Panc1 (cell line): Measurements from ENCODE around the gene CDC42BPA. TPM values are rescaled to one million over a fixed set of nuclear protein-coding genes. Genes with fewer than 3 reads are reported as not detected.

ENCODE experiments used
- ATAC-seq: fragments of 200-7000 bp; cut with Tn5 transposase; 2 replicates; pipeline ENCODE4 v1.9.1; 2020; ENCODE audit warnings: mild to moderate bottlenecking, moderate library complexity
- BruUV-seq: library from RNA; stranded (reverse); fragments of 400-500 nt; replicated peaks from 2 replicates; lab custom pipeline; 2021; lab: Mats Ljungman, UMichigan
- CTCF ChIA-PET: fragments of 300-600 bp; sonication (Branson Sonifier 250); formaldehyde crosslinking; loops from one replicate; lab custom pipeline; 2022; ENCODE audit warnings: antibody characterized with exemption; lab: Charles Lee
- POLR2A ChIA-PET: fragments of 300-600 bp; sonication (Branson Sonifier 250); formaldehyde crosslinking; loops from one replicate; lab custom pipeline; 2022; ENCODE audit warnings: antibody characterized with exemption; lab: Charles Lee
- DNase-seq: peaks from one replicate; pipeline ENCODE4 v3.0.0-alpha.2; 2010; ENCODE audit warnings: low read depth, low spot score
- H3K27ac ChIP-seq: 2 replicates; pipeline ENCODE4 v1.5.1; 2011; ENCODE audit warnings: mild to moderate bottlenecking, low read length, inconsistent platforms
- H3K27me3 ChIP-seq: fragments of 200-500 bp; sonication (Bioruptor generic); 2 replicates; pipeline ENCODE4 v1.6.0; 2014; ENCODE audit warnings: low read length, inconsistent platforms; ENCODE audit not compliant: control insufficient read depth, insufficient read depth
- H3K36me3 ChIP-seq: fragments of 200-500 bp; sonication (Bioruptor generic); 2 replicates; pipeline ENCODE4 v1.5.1; 2014; ENCODE audit warnings: inconsistent platforms, mild to moderate bottlenecking, low read length, moderate library complexity; ENCODE audit not compliant: control insufficient read depth, insufficient read depth
- H3K4me1 ChIP-seq: 2 replicates; pipeline ENCODE4 v1.5.1; 2011; ENCODE audit warnings: inconsistent platforms, mild to moderate bottlenecking, low read length, moderate library complexity; ENCODE audit not compliant: control insufficient read depth, insufficient read depth
- H3K4me3 ChIP-seq, 2 experiments: 2 replicates each; pipeline ENCODE4 v1.5.1; 2011 to 2012; ENCODE audit warnings: low read depth in 2 of 2, low read length in 2 of 2, mild to moderate bottlenecking in 2 of 2, inconsistent platforms in 1 of 2, moderate library complexity in 1 of 2
- H3K9me3 ChIP-seq: fragments of 200-500 bp; sonication (Bioruptor generic); 2 replicates; pipeline ENCODE4 v1.5.1; 2014; ENCODE audit warnings: low read depth, mild to moderate bottlenecking, inconsistent platforms, low read length, moderate library complexity; ENCODE audit not compliant: control insufficient read depth, insufficient read depth
- CTCF ChIP-seq: fragments of 450-650 bp; IDR thresholded peaks from 2 replicates; pipeline ENCODE4 v1.5.1; 2017; ENCODE audit warnings: mild to moderate bottlenecking
- POLR2AphosphoS5 ChIP-seq: IDR thresholded peaks from 2 replicates; pipeline ENCODE4 v1.6.1; 2012; ENCODE audit warnings: mild to moderate bottlenecking, low read depth, low read length, moderate library complexity
- REST ChIP-seq, 2 experiments: IDR thresholded peaks; 2 replicates each; pipeline ENCODE4 v1.6.1; 2011 to 2012; ENCODE audit warnings: low read depth in 2 of 2, control low read depth in 1 of 2, low read length in 1 of 2, mild to moderate bottlenecking in 1 of 2, moderate library complexity in 1 of 2; ENCODE audit not compliant: insufficient read depth in 1 of 2
- SIN3A ChIP-seq: IDR thresholded peaks from 2 replicates; pipeline ENCODE4 v1.6.1; 2012; ENCODE audit warnings: low read depth, mild to moderate bottlenecking, low read length, moderate library complexity, borderline replicate concordance; ENCODE audit not compliant: insufficient read depth
- TCF7L2 ChIP-seq: IDR thresholded peaks from 2 replicates; pipeline ENCODE4 v1.6.1; 2011; ENCODE audit warnings: mild to moderate bottlenecking, low read depth, low read length, inconsistent platforms
- in situ Hi-C: cut with HindIII; loops from 2 replicates; pipeline ENCODE4 v1.10.0; 2016; ENCODE audit warnings: low sequenced_read_pairs, low pct_unique_long_range_greater_than_20kb
- intact Hi-C: fragments of 100-400 bp; cut with micrococcal nuclease; formaldehyde crosslinking; loops from one replicate; pipeline ENCODE4 v1.10.0; 2022; ENCODE audit not compliant: unreplicated experiment
- total RNA-seq: library from RNA; stranded (reverse); gene quantifications from one replicate; pipeline ENCODE4 v1.2.1, GENCODE V29; 2021; ENCODE audit not compliant: unreplicated experiment

The CDC42BPA gene
- total RNA-seq, 1 experiment from 2014 or later, result 32.8 TPM

- POLR2A ChIA-PET, result no interaction called here
- BruUV-seq, result no TSS peak
- H3K9me3 ChIP-seq, result no peaks in the 10 kb centered on the region
- H3K36me3 ChIP-seq, result peaks cover 17% of the 10 kb centered on the region
- intact Hi-C loops (no loop called here), in situ Hi-C loops (no loop called here)
- no peak overlapping the region for H3K4me3 ChIP-seq
- no peaks in the 10 kb centered on the region for H3K4me1 ChIP-seq
- no peak overlapping the region for H3K27ac ChIP-seq
- H3K27me3 ChIP-seq, result no peaks in the 10 kb centered on the region
- TF ChIP-seq TCF7L2 (no peak), CTCF (no peak), POLR2AphosphoS5 (no peak), REST (IDR thresholded peaks at IDR 0.05; ENCODE audit: insufficient read depth in 1 of 2, low read depth in 2 of 2, low read length in 1 of 2) (no peak), SIN3A (no peak)
- DNase-seq, result no peak
- ATAC-seq, result no peak
- CTCF ChIA-PET, result no interaction called here
Observed at GRCh38 chr1:227066999-227067398, 251.3 kb downstream of the CDC42BPA start.

- no peak for TF ChIP-seq SIN3A
- no peak for TF ChIP-seq TCF7L2
- ATAC-seq (no peak), DNase-seq (no peak)
- ChIA-PET CTCF (no interaction called here), POLR2A (no interaction called here)
- H3K27ac ChIP-seq, result no peak overlapping the region
- in situ Hi-C loops (no loop called here), intact Hi-C loops (no loop called here)
- no TSS peak for BruUV-seq
- peaks cover 13% of the 10 kb centered on the region for H3K36me3 ChIP-seq
- no peaks in the 10 kb centered on the region for H3K27me3 ChIP-seq
- H3K4me1 ChIP-seq, result no peaks in the 10 kb centered on the region
- H3K9me3 ChIP-seq, result no peaks in the 10 kb centered on the region
- H3K4me3 ChIP-seq, result no peak overlapping the region
Observed at GRCh38 chr1:227065311-227065710, 253.0 kb downstream of the CDC42BPA start.

GRCh38 chr1:227062306-227062705 lies 256.0 kb downstream of the CDC42BPA start:
- POLR2A ChIA-PET, result no interaction called here
- no peak overlapping the region for H3K27ac ChIP-seq
- CTCF ChIA-PET, result no interaction called here
- TF ChIP-seq CTCF (no peak), TCF7L2 (no peak)
- intact Hi-C loops, result no loop called here
- DNase-seq (no peak), ATAC-seq (no peak)
- no TSS peak for BruUV-seq
- no peak overlapping the region for H3K4me3 ChIP-seq
- no peaks in the 10 kb centered on the region for H3K4me1 ChIP-seq
- in situ Hi-C loops, result no loop called here
- no peaks in the 10 kb centered on the region; the same call in 1 of the 2 replicates for H3K36me3 ChIP-seq
- H3K9me3 ChIP-seq, result no peaks in the 10 kb centered on the region
- no peaks in the 10 kb centered on the region for H3K27me3 ChIP-seq
